GM13976 (cell line): Measurements from ENCODE around the gene ARHGEF9.
A peak's percentile ranks its signal among the peaks of the same experiment; 100 is the strongest.

Source experiments
- DNase-seq: peaks from one replicate; pipeline ENCODE4 v3.0.0; 2012; ENCODE audit warnings: low spot score
- in situ Hi-C: fragments of 300-500 bp; cut with MboI; formaldehyde crosslinking; loops from one replicate; pipeline ENCODE4 v1.12.0; 2022; ENCODE audit warnings: low sequenced_read_pairs, mixed read lengths, inconsistent platforms; ENCODE audit not compliant: unreplicated experiment
- TF ChIP-seq, protein P1 (sequence below): IDR thresholded peaks from 2 replicates; pipeline ENCODE4 v1.5.1; 2012; ENCODE audit warnings: borderline replicate concordance, mild to moderate bottlenecking; ENCODE audit not compliant: insufficient read depth; ENCODE audit errors: extremely low read depth, missing control alignments, control extremely low read depth

Gene ARHGEF9

DNA sequence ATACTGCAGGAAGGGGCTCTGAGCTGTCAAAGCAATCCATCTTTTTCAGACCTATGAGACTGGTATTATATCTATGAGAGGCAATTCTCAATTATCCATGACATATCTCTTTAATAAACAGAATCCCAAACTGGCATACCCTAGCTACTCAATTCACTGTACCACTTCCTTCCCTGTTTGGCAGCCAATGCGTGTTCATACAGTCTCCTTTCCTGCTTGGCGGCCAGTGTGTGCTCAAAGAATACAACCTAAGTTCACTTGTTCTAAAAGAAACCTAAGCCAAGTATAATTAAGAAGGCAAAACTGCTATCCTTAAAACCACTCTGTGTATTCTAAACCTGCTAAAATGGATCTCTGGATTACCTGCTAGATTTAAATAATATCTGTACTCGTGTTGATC, 38.3 kb downstream of the ARHGEF9 start:
- in situ Hi-C loops = no loop called here
- no peak for DNase-seq
- TF ChIP-seq, protein P1, sequence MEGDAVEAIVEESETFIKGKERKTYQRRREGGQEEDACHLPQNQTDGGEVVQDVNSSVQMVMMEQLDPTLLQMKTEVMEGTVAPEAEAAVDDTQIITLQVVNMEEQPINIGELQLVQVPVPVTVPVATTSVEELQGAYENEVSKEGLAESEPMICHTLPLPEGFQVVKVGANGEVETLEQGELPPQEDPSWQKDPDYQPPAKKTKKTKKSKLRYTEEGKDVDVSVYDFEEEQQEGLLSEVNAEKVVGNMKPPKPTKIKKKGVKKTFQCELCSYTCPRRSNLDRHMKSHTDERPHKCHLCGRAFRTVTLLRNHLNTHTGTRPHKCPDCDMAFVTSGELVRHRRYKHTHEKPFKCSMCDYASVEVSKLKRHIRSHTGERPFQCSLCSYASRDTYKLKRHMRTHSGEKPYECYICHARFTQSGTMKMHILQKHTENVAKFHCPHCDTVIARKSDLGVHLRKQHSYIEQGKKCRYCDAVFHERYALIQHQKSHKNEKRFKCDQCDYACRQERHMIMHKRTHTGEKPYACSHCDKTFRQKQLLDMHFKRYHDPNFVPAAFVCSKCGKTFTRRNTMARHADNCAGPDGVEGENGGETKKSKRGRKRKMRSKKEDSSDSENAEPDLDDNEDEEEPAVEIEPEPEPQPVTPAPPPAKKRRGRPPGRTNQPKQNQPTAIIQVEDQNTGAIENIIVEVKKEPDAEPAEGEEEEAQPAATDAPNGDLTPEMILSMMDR = no peak

DNA sequence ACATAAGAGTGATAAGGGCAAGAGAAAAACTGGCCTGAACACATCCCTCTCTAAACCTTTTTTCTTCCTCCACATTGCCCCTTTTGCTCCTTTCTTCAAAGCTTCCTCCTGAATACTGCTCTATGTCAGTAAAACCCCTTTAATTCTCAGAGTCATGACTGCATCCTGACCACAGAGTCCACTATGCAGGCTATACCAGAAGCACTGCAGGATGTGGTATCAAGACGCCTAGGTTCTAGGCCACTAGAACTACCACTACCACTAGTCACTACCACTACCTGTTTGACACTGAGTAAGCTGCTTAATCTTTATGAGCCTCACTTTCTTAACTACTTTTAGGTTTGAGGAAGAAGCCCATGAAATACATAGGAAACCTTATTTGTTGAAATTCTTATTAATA, 38.7 kb downstream of the ARHGEF9 start:
- peak; percentile 11 for DNase-seq
- in situ Hi-C loops = no loop called here
- TF ChIP-seq, protein P1 = no peak

DNA sequence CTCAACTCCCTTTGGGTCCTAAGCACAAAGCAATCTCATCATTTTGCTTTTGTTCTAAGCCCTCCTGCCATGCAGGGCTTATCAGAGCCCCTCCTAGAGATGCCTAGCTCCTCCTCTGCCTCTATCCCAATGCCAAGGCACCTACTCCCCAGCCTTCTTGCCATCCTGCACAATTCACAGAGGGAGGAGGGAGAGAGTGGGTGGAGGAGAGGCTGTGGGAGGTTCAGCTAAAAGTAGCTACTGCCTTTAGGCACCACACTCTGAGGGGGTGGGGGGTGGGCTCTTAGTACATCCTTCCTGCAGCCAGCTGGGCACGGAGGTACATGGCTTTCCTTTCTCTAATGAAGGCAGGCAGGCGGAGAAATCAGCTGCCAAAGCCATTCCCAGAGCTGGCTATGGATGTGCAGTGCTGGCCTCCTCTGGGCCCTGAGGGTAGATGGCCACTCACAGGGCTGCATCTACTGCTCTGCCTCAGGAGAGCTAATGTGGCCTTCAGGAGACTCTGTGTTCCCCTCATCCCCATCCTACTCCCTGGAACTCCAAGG, 40.1 kb downstream of the ARHGEF9 start:
- TF ChIP-seq, protein P1 = no peak
- in situ Hi-C loops = no loop called here
- DNase-seq = no peak

DNA sequence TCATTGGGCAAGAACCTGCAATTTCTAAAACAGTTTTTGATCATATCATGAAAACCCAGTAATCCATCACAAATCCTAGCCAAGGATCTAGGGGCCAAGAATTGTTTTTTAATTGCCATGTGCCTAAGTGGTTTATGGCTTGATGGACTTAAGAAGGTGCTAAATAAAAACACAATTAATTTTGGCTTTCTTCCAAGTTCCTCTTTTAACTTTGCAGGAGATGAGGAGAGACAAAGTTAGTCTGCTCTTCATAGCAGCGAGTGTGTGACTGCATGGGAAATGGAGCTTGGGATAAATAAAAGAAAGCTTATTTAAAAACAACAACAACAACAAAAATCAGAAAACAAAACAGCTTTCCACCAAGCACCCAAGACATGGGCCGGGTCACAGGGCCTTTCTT, 41.4 kb downstream of the ARHGEF9 start:
- in situ Hi-C loops = no loop called here
- TF ChIP-seq, protein P1 = no peak
- DNase-seq = no peak

DNA sequence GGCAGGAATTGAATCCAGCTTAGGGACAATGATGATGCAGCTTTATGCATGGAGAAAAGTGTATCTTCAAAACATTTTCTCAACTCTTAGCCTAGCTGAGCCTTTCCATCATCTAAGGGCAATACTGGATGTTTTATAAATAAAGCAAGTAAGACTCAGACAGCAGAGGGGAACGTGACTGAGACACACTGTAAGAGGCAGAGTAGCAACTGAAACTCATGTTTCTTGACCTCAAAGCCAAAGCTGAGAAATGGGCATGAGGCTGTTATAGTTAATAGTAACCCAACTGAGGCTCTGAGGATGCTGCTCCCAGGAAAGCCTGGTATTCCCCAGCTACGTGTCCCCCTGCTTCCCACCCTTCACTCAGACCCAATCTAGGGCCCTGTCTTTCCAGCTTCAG, 44.6 kb downstream of the ARHGEF9 start:
- DNase-seq = no peak
- in situ Hi-C loops = no loop called here
- TF ChIP-seq, protein P1 = no peak

DNA sequence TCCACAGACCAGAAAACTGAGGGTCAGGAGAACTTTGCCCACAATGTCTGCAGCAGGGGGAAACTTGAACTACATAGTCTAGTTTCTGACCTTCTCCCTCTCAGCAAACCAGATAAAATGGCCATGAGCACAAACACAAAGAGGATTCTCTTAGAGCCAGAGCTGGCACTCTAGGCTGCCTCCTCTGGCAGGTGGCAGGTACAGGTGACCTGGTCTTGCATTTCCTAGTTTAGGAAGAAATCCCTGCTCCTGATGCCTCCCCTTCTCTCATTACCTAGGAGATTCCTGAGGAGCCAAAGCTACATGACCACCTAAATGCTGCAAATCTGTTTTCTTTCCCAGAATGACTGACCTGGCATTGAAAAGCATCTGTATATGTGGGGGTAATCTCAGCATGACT, 45.1 kb downstream of the ARHGEF9 start:
- TF ChIP-seq, protein P1 = peak; percentile 2
- no peak for DNase-seq
- in situ Hi-C loops = no loop called here

DNA sequence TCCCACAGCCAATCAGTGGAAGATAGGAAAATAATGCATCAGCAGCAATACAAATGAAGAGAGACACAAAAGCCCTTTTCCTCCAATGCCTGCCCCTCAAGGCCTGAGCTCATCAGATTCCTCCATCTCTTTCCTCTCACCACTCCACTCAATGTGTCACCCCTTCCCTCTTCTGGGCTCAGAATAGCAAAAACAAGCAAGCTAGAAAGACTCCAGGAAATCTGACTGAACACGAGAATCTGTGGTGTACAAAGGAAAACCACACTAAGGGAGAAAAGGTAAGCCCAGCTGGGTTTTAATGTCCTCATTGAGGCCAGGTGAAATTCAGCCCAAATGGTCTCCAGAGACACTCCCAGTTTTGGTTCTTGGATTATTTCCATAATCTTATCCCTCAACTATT, 46.3 kb downstream of the ARHGEF9 start:
- in situ Hi-C loops = no loop called here
- DNase-seq = no peak

More for the DNA sequence above, 46.3 kb downstream of the ARHGEF9 start:
- TF ChIP-seq, protein P1 = no peak
